Measurements from ENCODE around the gene ACP4. TPM values are rescaled to one million over a fixed set of nuclear protein-coding genes. Genes with fewer than 3 reads are reported as not detected.

The ACP4 gene
- total and polyA plus RNA-seq, 2 experiments from 2014 or later: not detected

- TF ChIP-seq ZNF462 (CRISPR knock-in tag; IDR thresholded peaks at IDR 0.05) (no peak), EZH2phosphoT487 (IDR thresholded peaks at IDR 0.05; ENCODE audit: unreplicated experiment) (no peak)
- TF ChIP-seq, protein P1, sequence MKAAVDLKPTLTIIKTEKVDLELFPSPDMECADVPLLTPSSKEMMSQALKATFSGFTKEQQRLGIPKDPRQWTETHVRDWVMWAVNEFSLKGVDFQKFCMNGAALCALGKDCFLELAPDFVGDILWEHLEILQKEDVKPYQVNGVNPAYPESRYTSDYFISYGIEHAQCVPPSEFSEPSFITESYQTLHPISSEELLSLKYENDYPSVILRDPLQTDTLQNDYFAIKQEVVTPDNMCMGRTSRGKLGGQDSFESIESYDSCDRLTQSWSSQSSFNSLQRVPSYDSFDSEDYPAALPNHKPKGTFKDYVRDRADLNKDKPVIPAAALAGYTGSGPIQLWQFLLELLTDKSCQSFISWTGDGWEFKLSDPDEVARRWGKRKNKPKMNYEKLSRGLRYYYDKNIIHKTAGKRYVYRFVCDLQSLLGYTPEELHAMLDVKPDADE (IDR thresholded peaks at IDR 0.05): no peak
Measured at GRCh38 chr19:50833117-50833801, 43.0 kb downstream of the ACP4 start, which contains the start of gene KLK15 (continued).

- ATAC-seq (no peak), DNase-seq (ENCODE audit: low spot score) (no peak)
- 0 out of 2 replicates have a peak, but pooled peaks cover 3% of the 10 kb centered on the region for H3F3A ChIP-seq (replicated peaks; ENCODE audit: low read depth)
- peaks cover 28% of the 10 kb centered on the region for H3K27me3 ChIP-seq (ENCODE audit: insufficient read depth)
- H3K27ac ChIP-seq (ENCODE audit: low read depth): no peak overlapping the region
- peaks cover 2% of the 10 kb centered on the region; the same call in 1 of the 3 replicates for H3K9me3 Mint-ChIP-seq
- H3K36me3 ChIP-seq (ENCODE audit: insufficient read depth): no peaks in the 10 kb centered on the region
- H3K4me1 Mint-ChIP-seq: peaks cover 7% of the 10 kb centered on the region; the same call in 2 of the 3 replicates
- H3K27me3 Mint-ChIP-seq (ENCODE audit: insufficient read depth, low read depth, poor library complexity): peaks cover 29% of the 10 kb centered on the region
- no peak overlapping the region for H3K4me3 ChIP-seq
- no peak overlapping the region for H3K4me2 ChIP-seq
- H4K20me1 ChIP-seq (replicated peaks; ENCODE audit: insufficient read depth): no peaks in the 10 kb centered on the region
- H3K79me2 ChIP-seq (replicated peaks; ENCODE audit: insufficient read depth): no peaks in the 10 kb centered on the region
- H2AFZ ChIP-seq: no peak overlapping the region
- H3K4me3 Mint-ChIP-seq: no peak overlapping the region
- H3K4me1 ChIP-seq (ENCODE audit: insufficient read depth): peaks cover 9% of the 10 kb centered on the region
- no peaks in the 10 kb centered on the region; the same call in 2 of the 3 replicates for H3K36me3 Mint-ChIP-seq (ENCODE audit: low read depth)
- H3K27ac Mint-ChIP-seq: no peak overlapping the region
- H3K9me2 ChIP-seq (ENCODE audit: insufficient read depth): 0 out of 2 replicates have a peak, but pooled peaks cover 2% of the 10 kb centered on the region
- TF ChIP-seq CTCF (conservative IDR thresholded peaks at IDR 0.05; ENCODE audit: low read depth in 2 of 2) (no peak), JUNB (IDR thresholded peaks at IDR 0.05; ENCODE audit: unreplicated experiment) (no peak), ZNF331 (CRISPR knock-in tag; IDR thresholded peaks at IDR 0.05; ENCODE audit: low read depth) (no peak), EZH2phosphoT487 (IDR thresholded peaks at IDR 0.05; ENCODE audit: unreplicated experiment) (no peak)
Measured at GRCh38 chr19:50833802-50834167, 43.6 kb downstream of the ACP4 start.

All from GM23338 (cell line).